AG10803 (cell line): ENCODE measurements around the gene EFR3B.

ENCODE experiments used
- DNase-seq: peaks from one replicate; pipeline ENCODE4 v3.0.0; 2010; ENCODE audit warnings: low read depth
- H3K4me3 ChIP-seq: 2 replicates; pipeline ENCODE4 v1.5.1; 2011; ENCODE audit warnings: mild to moderate bottlenecking, low read length, control low read depth
- TF ChIP-seq, protein P1 (sequence below): conservative IDR thresholded peaks from 2 replicates; pipeline ENCODE4 v1.5.1; 2011; ENCODE audit warnings: mild to moderate bottlenecking, low read length, control low read depth, inconsistent platforms

Gene EFR3B

DNA sequence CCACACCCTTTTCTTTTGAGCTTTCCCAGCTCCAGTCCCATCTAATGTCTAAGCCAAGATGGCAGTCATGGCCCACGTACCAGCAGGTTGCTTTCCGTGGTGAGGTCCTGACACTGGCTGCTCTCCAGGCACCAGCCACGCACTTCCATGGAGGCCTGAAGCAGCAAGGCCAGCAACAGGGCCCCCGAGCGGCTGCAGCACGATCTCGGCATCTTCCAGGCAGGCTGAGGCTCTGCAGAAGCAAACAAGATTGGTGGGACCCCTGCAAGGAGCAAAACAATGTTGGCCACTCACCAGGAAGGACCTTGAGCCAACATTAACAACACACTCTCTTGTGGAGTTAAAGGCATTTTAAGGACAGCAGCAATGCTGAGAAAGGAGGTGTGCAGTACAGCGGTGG, 122.7 kb downstream of the EFR3B start:
- DNase-seq = no peak
- no peak overlapping the region for H3K4me3 ChIP-seq

DNA sequence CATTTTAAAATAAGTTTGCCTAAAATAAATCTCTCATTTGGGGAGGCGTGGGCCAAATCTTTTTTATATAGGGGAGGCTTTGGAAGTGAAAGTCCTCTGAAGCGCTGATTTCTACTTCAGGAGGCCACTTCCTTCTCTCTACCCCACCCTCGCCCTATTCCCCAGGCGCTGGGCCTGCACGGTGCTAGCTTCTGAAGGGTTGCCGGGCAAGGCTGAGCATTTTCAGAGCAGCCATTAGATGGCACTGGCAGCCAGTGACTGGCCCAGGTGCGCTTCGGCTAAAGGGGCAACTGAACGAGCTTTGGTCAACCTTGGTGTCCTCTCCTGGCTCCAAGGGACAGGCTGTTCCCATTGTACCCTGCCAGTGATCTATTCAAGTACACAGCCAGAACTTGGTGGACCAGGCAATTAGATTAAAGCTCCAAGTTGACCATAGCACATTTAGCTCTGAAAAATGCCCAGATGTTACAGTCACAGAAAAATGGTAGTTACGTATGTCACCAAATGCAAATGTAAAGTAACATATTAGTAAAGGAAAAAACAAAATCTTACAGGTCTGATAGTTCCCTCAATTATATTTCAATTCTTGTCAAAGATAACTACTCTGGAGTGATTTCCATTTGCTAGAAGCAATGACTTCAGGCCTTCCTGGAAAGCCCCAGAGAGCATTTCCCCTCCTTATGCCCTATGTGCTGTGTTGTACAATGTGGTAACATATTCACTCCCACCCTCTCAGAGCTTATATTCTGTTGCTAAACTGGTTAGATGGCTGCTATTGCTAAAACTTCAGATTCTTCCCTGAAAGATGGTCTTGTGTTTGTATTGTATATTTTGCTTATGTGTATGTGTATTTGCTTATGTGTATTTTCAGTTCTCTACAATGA, 124.4 kb downstream of the EFR3B start:
- TF ChIP-seq, protein P1, sequence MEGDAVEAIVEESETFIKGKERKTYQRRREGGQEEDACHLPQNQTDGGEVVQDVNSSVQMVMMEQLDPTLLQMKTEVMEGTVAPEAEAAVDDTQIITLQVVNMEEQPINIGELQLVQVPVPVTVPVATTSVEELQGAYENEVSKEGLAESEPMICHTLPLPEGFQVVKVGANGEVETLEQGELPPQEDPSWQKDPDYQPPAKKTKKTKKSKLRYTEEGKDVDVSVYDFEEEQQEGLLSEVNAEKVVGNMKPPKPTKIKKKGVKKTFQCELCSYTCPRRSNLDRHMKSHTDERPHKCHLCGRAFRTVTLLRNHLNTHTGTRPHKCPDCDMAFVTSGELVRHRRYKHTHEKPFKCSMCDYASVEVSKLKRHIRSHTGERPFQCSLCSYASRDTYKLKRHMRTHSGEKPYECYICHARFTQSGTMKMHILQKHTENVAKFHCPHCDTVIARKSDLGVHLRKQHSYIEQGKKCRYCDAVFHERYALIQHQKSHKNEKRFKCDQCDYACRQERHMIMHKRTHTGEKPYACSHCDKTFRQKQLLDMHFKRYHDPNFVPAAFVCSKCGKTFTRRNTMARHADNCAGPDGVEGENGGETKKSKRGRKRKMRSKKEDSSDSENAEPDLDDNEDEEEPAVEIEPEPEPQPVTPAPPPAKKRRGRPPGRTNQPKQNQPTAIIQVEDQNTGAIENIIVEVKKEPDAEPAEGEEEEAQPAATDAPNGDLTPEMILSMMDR = no peak
- H3K4me3 ChIP-seq = no peak overlapping the region
- DNase-seq = no peak

More for the DNA sequence above, 122.7 kb downstream of the EFR3B start:
- TF ChIP-seq, protein P1 = no peak

DNA sequence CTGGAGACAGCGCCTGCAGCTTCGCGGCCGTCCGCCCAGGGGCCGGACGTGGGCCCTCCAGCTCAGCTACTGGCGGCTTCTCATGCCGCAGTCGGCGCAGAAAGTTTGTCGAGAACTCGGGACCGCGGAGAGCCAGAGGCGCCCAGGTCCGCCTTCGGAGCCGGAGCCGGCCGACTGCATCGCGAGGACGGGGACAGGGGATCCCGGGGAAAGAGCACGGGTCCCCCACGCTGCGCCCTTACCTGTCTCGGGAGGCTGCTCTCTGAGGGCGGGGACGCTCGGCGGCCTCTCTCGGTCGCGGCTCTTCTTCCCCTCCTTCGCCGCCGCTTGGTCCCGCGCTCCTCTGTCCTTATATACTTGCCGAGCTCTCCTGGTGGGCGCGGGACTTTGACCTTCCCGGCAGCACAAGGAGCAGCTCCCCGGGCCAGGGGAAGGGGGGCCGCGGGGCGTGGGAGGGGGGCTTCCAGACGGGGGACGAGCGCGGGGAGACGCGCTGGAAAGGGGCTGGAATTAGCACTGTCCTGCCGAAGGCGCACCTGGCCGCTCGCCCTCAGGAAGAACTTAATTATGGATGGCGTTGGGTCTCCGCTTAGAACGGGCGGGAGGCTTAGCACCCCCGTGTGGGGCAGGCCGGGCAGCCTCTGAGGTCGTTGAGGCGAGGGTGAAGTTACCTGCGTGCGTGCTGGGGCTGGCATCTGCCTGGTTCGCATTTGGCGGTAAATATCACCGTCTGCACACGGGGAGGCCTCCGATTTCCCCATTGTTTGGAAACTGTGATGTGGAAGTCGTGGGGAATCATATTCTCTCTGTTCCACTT, 126.6 kb downstream of the EFR3B start, which contains the start of gene POMC:
Gene POMC, minus strand, starts transcription at position 325 of the 817 bp plus-strand sequence. CDS start 3,808 bp downstream, outside the sequence.
- TF ChIP-seq, protein P1 = no peak
- peak within 1 kb of the TSS; percentile 48 for H3K4me3 ChIP-seq
- peak; percentile 12 for DNase-seq

DNA sequence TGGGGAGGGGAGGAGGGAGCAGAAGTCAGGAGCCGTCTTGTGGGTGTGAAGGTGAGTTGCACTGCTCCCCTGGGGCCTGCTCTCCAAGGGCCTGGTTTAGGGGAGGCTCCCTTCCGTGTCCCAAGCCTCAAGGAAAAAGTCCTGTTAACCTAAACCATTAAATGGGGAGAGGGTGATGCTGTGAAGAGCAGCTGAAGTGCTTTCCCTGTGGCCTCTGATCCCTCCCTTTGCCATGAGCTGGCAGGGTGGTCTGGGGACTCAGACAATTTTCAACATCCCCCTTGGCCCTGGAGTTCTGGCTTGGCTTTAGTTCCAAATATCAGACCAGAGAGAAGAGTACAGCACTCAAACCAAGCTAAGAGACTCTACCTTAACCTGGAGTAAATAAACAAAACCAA, 127.2 kb downstream of the EFR3B start:
- no peak overlapping the region for H3K4me3 ChIP-seq
- TF ChIP-seq, protein P1 = no peak
- DNase-seq = no peak

DNA sequence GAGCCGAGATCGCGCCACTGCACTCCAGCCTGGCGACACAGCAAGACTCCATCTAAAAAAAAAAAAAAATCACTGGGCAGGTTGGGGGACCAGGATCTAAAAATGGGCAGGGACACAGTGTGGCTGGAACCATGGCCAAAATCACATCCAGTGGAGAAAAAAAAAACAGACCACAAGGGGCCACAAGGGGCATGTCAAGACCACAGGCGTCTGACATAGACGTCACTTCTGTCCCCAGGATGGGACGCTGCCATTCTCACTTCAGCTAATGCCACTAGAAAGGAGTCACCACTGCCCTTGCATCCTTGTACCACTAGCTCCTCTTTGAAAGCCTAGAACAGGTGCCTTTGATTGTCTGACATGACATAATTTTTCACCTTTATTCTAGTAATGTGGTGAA, 129.0 kb downstream of the EFR3B start:
- DNase-seq = no peak
- no peak overlapping the region for H3K4me3 ChIP-seq
- TF ChIP-seq, protein P1 = no peak

DNA sequence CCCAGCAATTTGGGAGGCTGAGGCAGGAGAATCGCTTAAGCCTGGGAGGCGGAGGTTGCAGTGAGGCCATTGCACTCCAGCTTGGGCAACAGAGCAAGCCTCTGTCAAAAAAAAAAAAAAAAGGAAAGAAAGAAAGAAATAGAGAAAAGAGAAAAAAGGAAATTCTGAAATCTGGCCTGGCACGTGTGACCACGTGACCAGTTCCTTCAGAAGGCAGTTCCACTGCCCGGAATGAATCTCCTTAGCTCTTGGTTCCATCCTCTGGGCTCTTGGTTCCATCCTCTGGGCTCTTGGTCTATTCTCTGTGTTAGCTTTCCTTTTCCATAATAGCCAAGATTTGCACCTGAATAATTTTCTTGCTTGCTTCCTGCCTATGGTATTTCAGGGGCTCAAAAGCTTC, 131.8 kb downstream of the EFR3B start:
- no peak for DNase-seq
- no peak overlapping the region for H3K4me3 ChIP-seq
- TF ChIP-seq, protein P1 = no peak
